ENCODE results near the gene MAT2B.

MAT2B gene

DNA sequence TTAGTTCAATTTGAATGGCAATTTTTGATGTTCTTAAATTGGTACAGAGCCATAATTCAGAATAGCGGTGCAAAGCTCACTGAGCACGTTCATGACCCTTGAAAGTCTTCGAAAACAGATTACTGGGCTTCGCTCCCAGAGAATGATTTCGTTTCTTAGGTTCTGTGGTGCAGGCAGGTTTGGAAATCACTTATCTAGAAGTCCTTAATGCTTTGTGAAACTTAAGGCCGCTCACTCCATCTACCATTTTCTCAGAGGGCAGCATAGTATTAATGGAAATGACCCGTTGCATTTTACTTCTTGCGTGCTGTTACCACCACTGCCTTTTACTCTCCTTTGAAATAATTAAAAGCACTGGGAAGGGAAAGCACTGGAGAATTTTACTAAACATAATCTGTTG lies 2.9 kb upstream of the MAT2B start:
- DNase-seq (ENCODE audit: insufficient read length, low spot score) (no peak), FAIRE-seq (no peak)
- TF ChIP-seq TAF1 (IDR thresholded peaks at IDR 0.05; ENCODE audit: low read depth, low read length) (no peak), POU2F2 (IDR thresholded peaks at IDR 0.05; ENCODE audit: low read depth, low read length) (no peak), POLR2A (IDR thresholded peaks at IDR 0.05; ENCODE audit: low read depth, low read length) (no peak), SPI1 (IDR thresholded peaks at IDR 0.05; ENCODE audit: low read depth, low read length) (no peak), PAX5 (IDR thresholded peaks at IDR 0.05; ENCODE audit: insufficient read depth, low read length, severe bottlenecking) (no peak), POLR2AphosphoS5 (IDR thresholded peaks at IDR 0.05; ENCODE audit: low read depth, low read length) (no peak)

- peak; percentile 45 for FAIRE-seq
Measured at GRCh38 chr5:163503106-163504078, 2.0 kb upstream of the MAT2B start.

DNA sequence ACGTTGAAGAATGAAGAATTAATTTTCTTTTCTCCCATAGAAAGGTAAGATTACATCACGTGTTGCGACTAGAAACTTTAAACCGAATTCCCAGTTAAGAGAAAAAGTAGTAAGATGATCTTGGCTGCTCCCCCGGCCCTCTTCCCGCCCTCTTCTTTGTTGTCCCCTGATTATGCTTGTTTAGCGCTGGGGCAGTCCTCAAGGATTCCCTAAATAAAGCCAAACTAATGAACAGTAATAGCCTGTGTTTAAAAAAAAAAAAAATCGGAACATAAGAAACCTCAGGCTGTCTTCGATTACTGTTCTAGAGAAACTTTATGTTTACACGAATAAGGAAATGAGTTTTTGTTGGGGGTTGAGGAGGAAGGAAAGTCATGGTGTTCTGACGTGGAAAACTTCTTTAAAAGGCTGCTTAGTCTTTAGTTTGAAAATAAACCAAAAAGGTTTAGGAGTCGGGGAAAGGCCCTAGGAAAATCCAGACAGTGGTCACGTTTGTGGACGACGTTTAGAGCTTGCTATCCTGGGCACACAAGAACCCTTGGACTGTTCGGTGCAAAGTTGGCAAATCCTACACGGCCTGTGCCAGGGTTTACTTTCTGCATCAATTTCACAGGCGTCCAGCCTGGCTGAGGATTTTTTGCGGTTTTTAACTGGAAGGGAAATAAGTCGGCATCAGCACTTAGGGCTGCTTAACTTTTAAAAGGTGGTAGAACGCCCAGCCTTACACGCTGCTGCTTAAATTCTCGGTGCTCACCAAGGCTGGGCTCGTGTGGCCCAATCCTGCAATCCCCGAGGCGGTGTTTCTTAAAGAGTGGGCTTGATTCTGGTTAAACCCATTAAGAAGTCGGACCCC lies 1.1 kb upstream of the MAT2B start:
- TF ChIP-seq POU2F2 (IDR thresholded peaks at IDR 0.05; ENCODE audit: low read depth, low read length) (no peak), PAX5 (IDR thresholded peaks at IDR 0.05; ENCODE audit: insufficient read depth, low read length, severe bottlenecking) (no peak), SPI1 (IDR thresholded peaks at IDR 0.05; ENCODE audit: low read depth, low read length) (peak; percentile 18; the same call in 1 of the 2 replicates)
- DNase-seq (ENCODE audit: insufficient read length, low spot score) (no peak), FAIRE-seq (peak; percentile 50)

More at GRCh38 chr5:163503106-163504078, 2.0 kb upstream of the MAT2B start:
- TF ChIP-seq TAF1 (IDR thresholded peaks at IDR 0.05; ENCODE audit: low read depth, low read length) (no peak), SPI1 (IDR thresholded peaks at IDR 0.05; ENCODE audit: low read depth, low read length) (no peak), PAX5 (IDR thresholded peaks at IDR 0.05; ENCODE audit: insufficient read depth, low read length, severe bottlenecking) (no peak), POLR2AphosphoS5 (IDR thresholded peaks at IDR 0.05; ENCODE audit: low read depth, low read length) (no peak), POU2F2 (IDR thresholded peaks at IDR 0.05; ENCODE audit: low read depth, low read length) (no peak), POLR2A (IDR thresholded peaks at IDR 0.05; ENCODE audit: low read depth, low read length) (no peak)
- DNase-seq (ENCODE audit: insufficient read length, low spot score): no peak

GRCh38 chr5:163505049-163505367 lies 411 bp upstream of the MAT2B start:
- DNase-seq (ENCODE audit: insufficient read length, low spot score): no peak
- TF ChIP-seq SPI1 (IDR thresholded peaks at IDR 0.05; ENCODE audit: low read depth, low read length) (no peak), POLR2AphosphoS5 (IDR thresholded peaks at IDR 0.05; ENCODE audit: low read depth, low read length) (no peak), TAF1 (IDR thresholded peaks at IDR 0.05; ENCODE audit: low read depth, low read length) (no peak), POU2F2 (IDR thresholded peaks at IDR 0.05; ENCODE audit: low read depth, low read length) (no peak), POLR2A (IDR thresholded peaks at IDR 0.05; ENCODE audit: low read depth, low read length) (no peak), PAX5 (IDR thresholded peaks at IDR 0.05; ENCODE audit: insufficient read depth, low read length, severe bottlenecking) (no peak)
- no peak for FAIRE-seq

DNA sequence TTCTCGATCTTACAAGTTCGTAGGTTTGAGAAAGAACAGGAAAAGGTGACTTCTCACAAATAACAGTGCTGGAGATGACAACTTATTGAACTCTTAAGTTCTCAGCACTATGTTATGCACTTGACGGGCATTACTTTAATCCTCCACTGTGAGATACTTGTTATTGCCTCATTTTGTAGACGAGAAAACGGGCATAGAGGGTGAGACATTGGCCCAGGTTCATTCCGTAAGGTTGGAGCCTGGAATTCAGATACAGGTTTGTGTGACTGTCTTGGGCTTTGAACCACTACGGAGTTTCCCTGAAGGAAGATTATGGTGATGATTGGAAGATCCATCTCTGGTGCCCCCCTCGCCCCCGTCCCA lies 657 bp downstream of the MAT2B start:
- TF ChIP-seq POU2F2 (IDR thresholded peaks at IDR 0.05; ENCODE audit: low read depth, low read length) (no peak), TAF1 (IDR thresholded peaks at IDR 0.05; ENCODE audit: low read depth, low read length) (no peak), PAX5 (IDR thresholded peaks at IDR 0.05; ENCODE audit: insufficient read depth, low read length, severe bottlenecking) (no peak), POLR2AphosphoS5 (IDR thresholded peaks at IDR 0.05; ENCODE audit: low read depth, low read length) (no peak), SPI1 (IDR thresholded peaks at IDR 0.05; ENCODE audit: low read depth, low read length) (no peak), POLR2A (IDR thresholded peaks at IDR 0.05; ENCODE audit: low read depth, low read length) (no peak)
- DNase-seq (ENCODE audit: insufficient read length, low spot score) (no peak), FAIRE-seq (no peak)

- no peak for FAIRE-seq
- no peak for TF ChIP-seq POLR2A (IDR thresholded peaks at IDR 0.05; ENCODE audit: low read depth, low read length)
- TF ChIP-seq PAX5 (IDR thresholded peaks at IDR 0.05; ENCODE audit: insufficient read depth, low read length, severe bottlenecking): no peak
- TF ChIP-seq SPI1 (IDR thresholded peaks at IDR 0.05; ENCODE audit: low read depth, low read length): no peak
- DNase-seq (ENCODE audit: insufficient read length, low spot score): no peak
Measured at GRCh38 chr5:163506726-163507125, 1.3 kb downstream of the MAT2B start.

GRCh38 chr5:163508753-163509152 lies 3.3 kb downstream of the MAT2B start:
- DNase-seq (ENCODE audit: insufficient read length, low spot score): no peak
- FAIRE-seq: no peak
- TF ChIP-seq SPI1 (IDR thresholded peaks at IDR 0.05; ENCODE audit: low read depth, low read length): peak; percentile 51
- no peak for TF ChIP-seq TAF1 (IDR thresholded peaks at IDR 0.05; ENCODE audit: low read depth, low read length)
- no peak for TF ChIP-seq POU2F2 (IDR thresholded peaks at IDR 0.05; ENCODE audit: low read depth, low read length)

DNA sequence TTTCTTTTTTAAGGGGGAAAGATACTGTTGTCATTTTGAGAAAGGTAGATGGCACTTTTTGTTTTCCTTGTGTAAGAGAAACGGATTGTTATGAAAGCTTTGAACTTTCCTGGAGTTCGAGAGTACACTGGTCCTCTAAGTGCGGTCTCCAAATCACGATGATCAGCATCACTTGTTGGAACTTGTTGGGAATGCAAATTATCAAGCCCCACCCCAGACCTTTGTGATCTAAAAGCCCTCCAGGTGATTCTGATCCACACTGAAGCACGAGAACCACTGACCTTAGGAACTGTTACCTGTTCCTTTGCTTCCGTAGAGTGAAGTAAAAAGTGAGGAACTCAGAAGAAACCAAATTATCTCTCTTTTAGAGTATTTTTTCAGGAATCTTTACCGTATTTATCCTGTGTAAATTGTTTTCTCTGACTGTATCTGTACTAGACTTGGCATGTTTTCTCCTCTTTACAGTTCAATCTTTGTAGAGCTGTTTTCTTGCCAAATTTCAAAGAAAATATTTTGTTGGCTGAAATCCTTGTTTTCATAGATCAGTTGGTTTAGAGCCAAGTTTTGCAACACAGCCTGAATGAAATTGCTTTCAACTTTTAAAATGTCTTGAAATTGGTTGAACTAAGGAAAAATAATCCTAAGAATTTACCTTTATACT lies 4.0 kb downstream of the MAT2B start:
- FAIRE-seq (no peak), DNase-seq (ENCODE audit: insufficient read length, low spot score) (no peak)
- TF ChIP-seq POU2F2 (IDR thresholded peaks at IDR 0.05; ENCODE audit: low read depth, low read length) (no peak), TAF1 (IDR thresholded peaks at IDR 0.05; ENCODE audit: low read depth, low read length) (no peak), POLR2AphosphoS5 (IDR thresholded peaks at IDR 0.05; ENCODE audit: low read depth, low read length) (no peak), SPI1 (IDR thresholded peaks at IDR 0.05; ENCODE audit: low read depth, low read length) (no peak), PAX5 (IDR thresholded peaks at IDR 0.05; ENCODE audit: insufficient read depth, low read length, severe bottlenecking) (no peak), POLR2A (IDR thresholded peaks at IDR 0.05; ENCODE audit: low read depth, low read length) (no peak)

DNA sequence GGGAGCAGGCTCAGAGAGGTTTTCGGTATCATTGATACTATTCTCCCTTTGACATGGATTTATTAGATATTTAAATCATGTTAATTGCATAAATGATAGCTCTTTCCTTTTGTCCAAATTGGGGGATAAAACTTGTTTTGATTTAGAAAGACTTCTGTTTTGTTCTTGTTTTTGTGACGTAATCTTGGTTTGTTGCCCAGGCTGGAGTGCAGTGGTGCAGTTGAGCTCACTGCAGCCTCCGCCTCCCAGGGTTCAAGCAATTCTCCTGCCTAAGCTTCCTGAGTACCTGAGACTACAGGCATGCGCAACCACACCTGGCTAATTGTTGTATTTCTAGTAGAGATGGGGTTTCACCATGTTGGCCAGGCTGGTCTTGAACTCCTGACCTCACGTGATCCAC lies 7.1 kb downstream of the MAT2B start:
- FAIRE-seq (no peak), DNase-seq (ENCODE audit: insufficient read length, low spot score) (no peak)
- TF ChIP-seq SPI1 (IDR thresholded peaks at IDR 0.05; ENCODE audit: low read depth, low read length) (no peak), POLR2AphosphoS5 (IDR thresholded peaks at IDR 0.05; ENCODE audit: low read depth, low read length) (no peak), POLR2A (IDR thresholded peaks at IDR 0.05; ENCODE audit: low read depth, low read length) (no peak), POU2F2 (IDR thresholded peaks at IDR 0.05; ENCODE audit: low read depth, low read length) (no peak), TAF1 (IDR thresholded peaks at IDR 0.05; ENCODE audit: low read depth, low read length) (no peak), PAX5 (IDR thresholded peaks at IDR 0.05; ENCODE audit: insufficient read depth, low read length, severe bottlenecking) (no peak)
